GM18526 (cell line): ENCODE measurements around the gene TMTC2.

Source experiments
- POLR2A ChIP-seq: IDR thresholded peaks from 3 replicates; pipeline ENCODE4 v1.6.1; 2011; ENCODE audit not compliant: insufficient read length; ENCODE audit errors: extremely low read depth

TMTC2 gene

GRCh38 chr12:82694970-82695369 is 8.3 kb downstream of the TMTC2 start:
- no peak for TF ChIP-seq POLR2A

- TF ChIP-seq POLR2A, result no peak
Measured at GRCh38 chr12:82695531-82695930, 8.8 kb downstream of the TMTC2 start.

- no peak for TF ChIP-seq POLR2A
Measured at GRCh38 chr12:82696543-82696942, 9.8 kb downstream of the TMTC2 start.

GRCh38 chr12:82698708-82699564 is 12.2 kb downstream of the TMTC2 start:
- no peak for TF ChIP-seq POLR2A

GRCh38 chr12:82705774-82706173 is 19.1 kb downstream of the TMTC2 start:
- TF ChIP-seq POLR2A, result no peak

GRCh38 chr12:82708061-82708879 is 21.6 kb downstream of the TMTC2 start:
- no peak for TF ChIP-seq POLR2A

GRCh38 chr12:82709794-82710355 is 23.2 kb downstream of the TMTC2 start:
- TF ChIP-seq POLR2A, result no peak

- no peak for TF ChIP-seq POLR2A
Measured at GRCh38 chr12:82710741-82711140, 24.0 kb downstream of the TMTC2 start.

GRCh38 chr12:82714427-82714826 is 27.7 kb downstream of the TMTC2 start:
- TF ChIP-seq POLR2A, result no peak

GRCh38 chr12:82721726-82722125 is 35.0 kb downstream of the TMTC2 start:
- TF ChIP-seq POLR2A, result no peak

GRCh38 chr12:82723093-82723492 is 36.4 kb downstream of the TMTC2 start:
- TF ChIP-seq POLR2A, result no peak

- no peak for TF ChIP-seq POLR2A
Measured at GRCh38 chr12:82723891-82724290, 37.2 kb downstream of the TMTC2 start.

- TF ChIP-seq POLR2A, result no peak
Measured at GRCh38 chr12:82725741-82726140, 39.0 kb downstream of the TMTC2 start.

- TF ChIP-seq POLR2A, result no peak
Measured at GRCh38 chr12:82727886-82728285, 41.2 kb downstream of the TMTC2 start.

- TF ChIP-seq POLR2A, result no peak
Measured at GRCh38 chr12:82728710-82729109, 42.0 kb downstream of the TMTC2 start.

- no peak for TF ChIP-seq POLR2A
Measured at GRCh38 chr12:82730953-82731459, 44.3 kb downstream of the TMTC2 start.
